NCI-H2196 (cell line): ENCODE results near the gene CDC14B.
"Not testable (repeated sequence)": the region's sequence is repeated elsewhere in the genome, so short reads cannot be mapped to it uniquely, and the experiment has no call there.

ENCODE experiments used
- DNase-seq: peaks from one replicate; lab custom pipeline; 2025; ENCODE audit not compliant: unreplicated experiment; lab: John Stamatoyannopoulos, UW

The CDC14B gene

GRCh38 chr9:96626912-96627311 lies 7.3 kb upstream of the CDC14B start:
- no peak for DNase-seq

DNA sequence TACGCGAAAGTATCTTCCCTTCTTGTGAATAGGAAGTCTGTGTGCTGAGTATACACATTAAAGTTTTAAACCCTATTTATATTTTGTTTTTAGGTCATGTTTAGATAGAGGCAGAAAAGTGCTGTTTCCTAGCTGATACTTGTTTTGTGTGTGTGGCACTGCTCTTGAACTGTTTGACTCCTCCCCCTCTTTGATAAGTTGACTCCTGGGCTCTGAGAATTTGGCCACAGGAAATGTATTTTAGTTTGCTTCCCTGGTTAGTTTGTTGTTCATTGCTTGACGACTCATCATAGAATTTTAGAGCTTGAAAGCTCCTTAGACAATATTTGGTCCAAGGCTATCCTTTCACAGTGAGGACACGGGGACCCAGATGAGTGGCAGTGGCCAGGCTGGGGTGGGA lies 2.0 kb upstream of the CDC14B start:
- DNase-seq: no peak

DNA sequence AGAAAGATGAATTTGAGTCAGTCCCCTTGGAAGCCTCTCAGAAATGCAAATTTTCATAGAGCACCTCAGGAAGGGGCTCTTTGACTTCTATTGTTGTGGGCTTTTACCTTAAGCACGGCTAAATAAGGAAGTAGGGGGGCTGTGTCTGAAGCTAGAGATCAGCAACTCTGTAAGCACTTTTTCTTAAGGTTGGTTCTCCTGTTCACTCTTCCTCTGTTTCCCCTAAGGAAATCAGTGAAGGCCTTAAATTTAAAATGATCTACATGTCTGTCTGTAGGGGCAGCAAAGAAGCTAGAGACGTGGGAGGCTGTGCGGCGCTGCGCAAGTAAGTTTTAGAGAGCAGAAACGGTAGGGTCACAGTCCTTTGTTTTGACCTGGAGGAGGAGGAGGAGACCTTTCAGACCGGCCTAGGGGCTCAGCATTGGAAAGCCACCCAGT lies 1.2 kb upstream of the CDC14B start:
- no peak for DNase-seq

DNA sequence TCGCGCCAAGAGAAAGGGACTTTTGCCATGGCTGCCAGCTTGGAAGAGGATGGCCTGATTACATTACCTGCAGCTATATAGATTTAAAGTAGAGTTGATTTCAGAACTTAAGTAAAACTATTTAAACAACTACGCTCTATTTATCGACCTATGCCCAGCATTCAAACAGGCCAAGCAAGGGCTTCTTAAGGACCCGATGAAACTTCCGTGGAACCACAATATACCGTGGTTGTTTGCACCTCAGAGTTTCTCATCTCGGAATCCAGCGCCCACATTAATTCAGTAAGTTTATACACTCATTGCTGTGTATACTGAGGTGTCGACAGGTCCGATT lies 505 bp upstream of the CDC14B start:
- no peak for DNase-seq

- no peak for DNase-seq
Observed at GRCh38 chr9:96619124-96619465, 548 bp downstream of the CDC14B start.

DNA sequence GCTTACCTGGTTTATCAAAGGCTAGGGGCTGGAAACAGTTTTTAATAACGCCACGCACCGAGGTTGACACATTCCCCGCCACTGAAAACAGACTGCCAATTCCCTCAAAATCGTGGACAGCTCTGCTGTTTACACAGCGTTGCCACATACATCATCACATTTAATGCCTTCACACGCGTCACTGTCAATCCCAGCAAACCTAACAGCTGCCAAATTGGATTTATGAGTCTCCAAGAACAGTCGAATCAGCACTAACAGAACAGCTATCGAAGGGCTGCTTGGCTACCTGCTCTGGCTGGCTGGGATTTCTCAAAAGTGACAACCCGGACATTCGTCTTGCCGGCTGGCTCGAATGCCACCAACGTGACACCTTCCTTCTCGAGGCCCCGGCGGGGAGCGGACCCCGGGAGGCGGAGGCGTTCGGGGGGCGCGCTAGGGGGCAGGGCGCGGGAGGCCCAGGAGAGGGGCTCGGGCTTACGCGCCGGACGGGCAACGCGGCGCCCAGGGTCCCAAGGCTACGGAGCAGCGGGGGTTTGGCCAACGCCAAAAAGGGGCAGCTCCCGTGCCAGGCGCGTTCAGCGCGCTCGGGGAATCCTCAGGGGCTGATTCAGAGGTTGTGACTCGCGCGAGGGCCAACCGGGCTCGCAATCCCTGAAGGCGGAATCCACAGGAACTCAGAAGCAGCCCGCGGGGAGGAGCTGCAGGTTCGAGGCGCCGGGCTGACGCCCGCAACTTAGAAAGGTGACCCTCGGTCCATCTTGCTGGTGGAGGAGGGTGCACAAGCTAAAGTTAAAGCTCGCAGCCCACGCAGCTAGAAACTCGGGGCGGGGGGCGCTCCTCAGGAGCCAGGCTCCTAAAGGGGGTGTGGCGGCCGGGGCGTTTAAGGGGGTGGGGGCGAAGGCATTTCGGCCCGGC lies 1.2 kb downstream of the CDC14B start:
- DNase-seq: no peak

- DNase-seq: no peak
Observed at GRCh38 chr9:96617439-96618185, 2.0 kb downstream of the CDC14B start.

DNA sequence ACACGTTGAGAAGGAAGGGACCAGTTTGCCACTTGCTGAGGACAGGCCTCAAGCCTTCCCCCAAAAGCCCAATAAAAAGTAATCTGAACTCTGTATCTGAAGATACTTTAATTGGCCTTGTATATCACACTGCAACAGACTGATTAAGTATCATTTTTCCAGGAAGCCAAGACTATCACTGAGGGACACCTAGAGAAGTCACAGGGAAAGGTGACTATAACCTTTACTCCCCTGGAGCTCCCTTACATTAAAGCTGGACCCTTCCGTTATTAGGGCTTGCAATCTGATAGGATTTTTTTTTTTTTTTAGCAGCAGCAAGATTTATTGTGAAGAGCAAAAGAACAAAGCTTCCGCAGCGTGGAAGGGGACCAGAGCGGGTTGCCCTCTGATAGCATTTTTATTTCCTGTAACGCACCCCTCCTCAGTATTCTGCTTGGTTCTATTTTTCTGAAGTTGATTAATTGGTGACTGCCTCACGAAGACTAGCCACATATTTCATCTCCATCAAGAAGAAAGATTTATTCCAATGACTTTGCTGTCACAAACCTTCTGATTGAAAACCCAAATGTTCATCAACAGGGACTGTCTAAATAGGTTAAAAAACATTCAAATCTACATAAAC lies 2.7 kb downstream of the CDC14B start:
- no peak for DNase-seq

GRCh38 chr9:96615411-96615810 lies 4.2 kb downstream of the CDC14B start:
- DNase-seq: no peak

GRCh38 chr9:96614664-96615063 lies 5.0 kb downstream of the CDC14B start:
- DNase-seq: not testable (repeated sequence)

- no peak for DNase-seq
Observed at GRCh38 chr9:96612966-96613589, 6.6 kb downstream of the CDC14B start.

DNA sequence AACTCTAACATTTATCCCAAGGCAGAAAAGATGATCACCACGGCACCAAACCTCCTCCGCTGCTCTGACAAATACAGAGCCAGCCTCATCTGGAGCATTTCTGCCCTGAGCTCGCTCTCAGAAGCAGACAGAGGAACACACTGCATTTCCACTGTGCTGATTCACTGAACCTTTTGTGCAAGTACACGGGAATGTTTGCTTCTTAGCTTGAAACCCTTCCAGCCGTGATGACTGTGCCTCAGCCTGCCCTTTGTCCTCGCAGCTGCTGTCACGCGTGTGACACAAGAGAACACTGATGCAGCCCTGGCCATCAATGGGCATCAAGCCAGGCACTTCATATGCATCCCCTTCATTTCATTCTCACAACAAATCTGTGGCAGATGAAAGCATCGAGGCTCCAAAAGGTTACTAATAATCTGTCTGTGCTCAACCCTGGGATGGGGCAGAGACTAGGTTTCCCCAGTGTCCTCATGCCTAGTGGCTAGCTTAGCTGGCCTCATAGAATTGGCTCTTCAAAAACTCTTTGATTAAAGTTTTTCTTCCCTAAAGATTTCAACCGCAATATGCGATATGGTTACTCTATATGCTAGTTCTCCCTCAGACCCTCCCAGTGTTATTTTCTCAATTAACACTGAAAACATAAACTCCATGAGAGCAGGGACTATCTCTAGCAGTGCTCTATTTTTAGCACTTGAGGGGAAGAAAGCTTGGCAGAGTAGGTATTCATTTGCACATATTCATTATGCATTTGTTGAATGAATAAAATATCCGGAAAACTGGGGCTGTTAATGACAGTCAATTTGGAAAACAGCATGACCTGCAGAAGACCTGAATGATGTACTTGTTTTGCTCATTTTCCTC lies 7.3 kb downstream of the CDC14B start:
- peak; percentile 20 for DNase-seq

DNA sequence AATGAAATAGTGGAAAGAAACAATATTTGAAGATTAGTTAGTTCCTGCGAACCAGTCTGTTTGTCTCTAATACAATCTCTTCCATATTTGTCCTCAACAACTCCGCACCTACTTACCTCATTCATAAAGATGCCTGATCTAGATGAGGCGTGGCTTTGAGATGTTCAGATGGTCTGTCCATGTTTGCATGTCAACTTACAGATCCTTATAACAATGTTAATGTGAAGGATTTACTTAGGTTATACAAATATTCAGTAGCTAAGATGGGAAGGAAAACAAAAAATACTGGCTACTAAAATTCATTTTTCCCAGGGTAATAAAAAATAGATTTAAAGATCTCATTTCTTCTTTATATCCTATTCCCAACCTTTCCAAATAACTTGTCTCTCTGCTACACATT lies 8.3 kb downstream of the CDC14B start:
- DNase-seq: no peak

DNA sequence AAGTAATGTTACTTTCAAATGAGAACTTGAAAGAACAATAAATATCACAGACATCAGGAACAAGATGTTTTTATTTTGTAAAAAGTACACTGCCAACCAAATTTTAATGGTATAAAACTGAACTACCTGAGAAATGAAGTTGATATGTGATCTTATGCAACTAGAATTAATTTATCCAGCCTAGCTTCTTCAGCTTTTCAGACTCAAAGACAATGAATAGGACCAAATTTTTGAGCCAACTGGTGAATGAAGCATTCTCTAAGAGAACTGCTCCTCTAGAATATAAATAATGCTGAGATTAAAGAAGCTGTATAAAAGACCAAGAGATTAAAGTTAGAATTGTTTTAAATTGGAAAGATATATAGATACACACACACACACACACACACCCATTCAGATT lies 9.9 kb downstream of the CDC14B start:
- DNase-seq: no peak

DNA sequence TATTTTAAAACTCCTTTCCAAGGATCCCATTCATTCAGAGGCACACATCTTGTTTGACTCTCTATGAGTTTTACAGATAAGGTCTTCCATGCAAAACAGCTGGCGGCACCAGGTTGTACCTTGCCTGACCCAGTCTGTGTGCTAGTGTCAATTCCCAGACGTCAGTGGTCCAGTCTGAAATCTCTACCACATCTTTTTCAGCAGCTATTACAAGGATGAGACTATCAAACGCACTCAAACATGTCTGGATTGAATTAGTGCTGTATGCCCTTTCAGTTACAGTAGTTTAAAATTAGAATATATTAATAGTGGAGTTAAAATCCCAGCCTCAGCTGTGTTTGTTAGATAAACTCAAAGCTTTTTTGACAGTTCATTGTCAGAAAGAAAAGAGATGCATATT lies 11.7 kb downstream of the CDC14B start:
- no peak for DNase-seq

DNA sequence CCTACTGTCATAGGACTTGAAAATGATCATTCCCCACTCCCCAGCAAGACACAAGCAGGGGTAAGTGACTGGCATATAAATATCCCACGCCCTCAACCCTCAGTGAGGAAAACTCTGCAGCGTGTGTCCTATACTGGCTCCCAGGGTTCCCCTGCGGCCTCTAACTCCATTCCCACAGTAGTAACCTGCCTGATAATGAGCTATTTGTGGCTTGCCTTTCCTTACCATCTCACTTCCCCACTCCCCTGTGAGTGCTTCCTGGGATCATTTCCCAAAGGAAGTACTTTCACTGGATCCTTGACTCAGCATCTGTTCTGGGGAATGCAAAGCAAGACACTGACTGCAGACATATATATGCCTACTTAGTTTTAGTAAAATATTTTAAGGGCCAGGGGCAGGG lies 14.3 kb downstream of the CDC14B start:
- DNase-seq: no peak

- DNase-seq: no peak
Observed at GRCh38 chr9:96604004-96604319, 15.7 kb downstream of the CDC14B start.

- DNase-seq: no peak
Observed at GRCh38 chr9:96603305-96604003, 16.2 kb downstream of the CDC14B start.

DNA sequence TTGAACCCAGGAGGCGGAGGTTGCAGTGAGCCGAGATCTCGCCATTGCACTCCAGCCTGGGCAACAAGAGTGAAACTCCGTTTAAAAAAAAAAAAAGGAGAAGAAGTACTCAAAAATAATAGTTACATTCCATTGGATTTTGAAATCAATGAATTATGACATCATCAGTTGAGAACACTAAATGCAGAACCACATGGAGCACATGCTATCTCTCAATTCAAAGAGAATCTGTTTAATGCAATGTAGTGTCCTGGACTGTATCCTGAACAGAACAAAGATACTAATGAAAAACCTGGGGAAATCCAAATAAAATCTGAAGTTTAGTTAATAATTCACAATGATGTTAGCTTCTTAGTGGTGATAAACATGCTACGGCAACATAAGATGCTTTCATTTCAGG lies 20.3 kb downstream of the CDC14B start:
- no peak for DNase-seq

- no peak for DNase-seq
Observed at GRCh38 chr9:96596601-96597111, 23.0 kb downstream of the CDC14B start.
